Measurements from ENCODE around the gene AP2A2. TPM values are rescaled to one million over a fixed set of nuclear protein-coding genes. Genes with fewer than 3 reads are reported as not detected.

The AP2A2 gene
- total and polyA plus RNA-seq, 11 donors: 20.4 to 71.4 (median 36.5) TPM

DNA sequence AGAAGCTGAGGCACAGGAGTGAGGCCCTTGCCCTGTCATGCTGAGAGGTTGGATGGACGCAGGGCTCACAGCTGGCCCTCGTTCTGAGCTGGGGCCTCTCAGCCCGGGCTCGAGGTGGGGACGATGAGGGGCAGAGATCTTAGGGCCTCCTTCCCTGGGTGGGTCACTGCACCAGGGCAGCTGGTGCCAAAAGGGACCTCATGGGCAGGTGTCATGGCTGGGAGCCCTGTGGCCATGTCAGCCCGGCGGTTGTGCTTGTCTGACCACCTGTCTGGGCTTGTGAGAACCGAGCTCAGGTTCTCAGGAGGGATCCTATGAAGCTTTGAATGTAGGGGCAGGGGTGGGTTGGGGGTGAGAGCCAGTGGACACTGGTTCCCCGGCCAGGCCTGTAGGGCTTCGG lies 112.7 kb downstream of the AP2A2 start:
- Histone ChIP-seq H3K9me3 (no peaks in the 10 kb centered on the region), H3K36me3 (no peaks in the 10 kb centered on the region), H3K4me1 (peaks cover 0 to 4% (median 0%) of the 10 kb centered on the region in 12 donors), H3K27ac (no peak overlapping the region), H3K27me3 (peaks cover 3 to 47% (median 17%) of the 10 kb centered on the region in 9 donors), H3K4me3 (no peak overlapping the region)
- ATAC-seq (no peak), DNase-seq (peak in 1 of 5 donors; percentile 42)
- intact Hi-C loops (cut with DNase I): no loop called here
- no peak for TF ChIP-seq POLR2A (IDR thresholded peaks at IDR 0.05)
- TF ChIP-seq, protein P1, sequence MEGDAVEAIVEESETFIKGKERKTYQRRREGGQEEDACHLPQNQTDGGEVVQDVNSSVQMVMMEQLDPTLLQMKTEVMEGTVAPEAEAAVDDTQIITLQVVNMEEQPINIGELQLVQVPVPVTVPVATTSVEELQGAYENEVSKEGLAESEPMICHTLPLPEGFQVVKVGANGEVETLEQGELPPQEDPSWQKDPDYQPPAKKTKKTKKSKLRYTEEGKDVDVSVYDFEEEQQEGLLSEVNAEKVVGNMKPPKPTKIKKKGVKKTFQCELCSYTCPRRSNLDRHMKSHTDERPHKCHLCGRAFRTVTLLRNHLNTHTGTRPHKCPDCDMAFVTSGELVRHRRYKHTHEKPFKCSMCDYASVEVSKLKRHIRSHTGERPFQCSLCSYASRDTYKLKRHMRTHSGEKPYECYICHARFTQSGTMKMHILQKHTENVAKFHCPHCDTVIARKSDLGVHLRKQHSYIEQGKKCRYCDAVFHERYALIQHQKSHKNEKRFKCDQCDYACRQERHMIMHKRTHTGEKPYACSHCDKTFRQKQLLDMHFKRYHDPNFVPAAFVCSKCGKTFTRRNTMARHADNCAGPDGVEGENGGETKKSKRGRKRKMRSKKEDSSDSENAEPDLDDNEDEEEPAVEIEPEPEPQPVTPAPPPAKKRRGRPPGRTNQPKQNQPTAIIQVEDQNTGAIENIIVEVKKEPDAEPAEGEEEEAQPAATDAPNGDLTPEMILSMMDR (IDR thresholded peaks at IDR 0.05): no peak
- 76 to 79% (median 77%) methylated on average over 7 to 10 of the region's 10 CpGs for WGBS, 4 donors

DNA sequence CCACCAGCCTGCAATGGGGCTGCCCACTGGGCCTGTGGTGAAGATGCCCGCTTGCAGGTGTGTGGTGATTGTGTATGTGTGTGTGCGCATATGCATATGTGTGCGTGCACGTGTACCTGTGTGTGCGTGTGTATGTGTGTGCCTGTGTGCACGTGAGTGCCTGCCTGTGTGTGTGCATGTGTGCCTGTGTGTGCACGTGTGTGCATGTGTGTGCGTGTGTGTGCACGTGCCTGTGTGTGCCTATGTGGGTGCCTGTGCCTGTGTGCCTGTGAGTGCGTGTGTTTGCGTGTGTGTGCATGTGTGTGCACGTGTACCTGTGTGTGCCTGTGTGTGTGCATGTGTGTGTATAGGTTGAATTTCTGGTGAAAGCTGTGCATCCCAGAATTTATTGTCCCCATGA lies 113.3 kb downstream of the AP2A2 start:
- H3K36me3 ChIP-seq: no peaks in the 10 kb centered on the region
- H3K27ac ChIP-seq: no peak overlapping the region
- TF ChIP-seq, protein P1 (IDR thresholded peaks at IDR 0.05): no peak
- H3K9me3 ChIP-seq: no peaks in the 10 kb centered on the region
- 91 to 95% (median 93%) methylated on average over 12 of the region's 12 CpGs for WGBS, 4 donors
- H3K4me3 ChIP-seq: no peak overlapping the region
- intact Hi-C loops (cut with DNase I): no loop called here
- H3K4me1 ChIP-seq: peaks cover 0 to 4% (median 0%) of the 10 kb centered on the region in 12 donors
- peak in 1 of 5 donors; percentile 55 for DNase-seq
- no peak for ATAC-seq
- H3K27me3 ChIP-seq: peaks cover 3 to 47% (median 17%) of the 10 kb centered on the region in 9 donors

DNA sequence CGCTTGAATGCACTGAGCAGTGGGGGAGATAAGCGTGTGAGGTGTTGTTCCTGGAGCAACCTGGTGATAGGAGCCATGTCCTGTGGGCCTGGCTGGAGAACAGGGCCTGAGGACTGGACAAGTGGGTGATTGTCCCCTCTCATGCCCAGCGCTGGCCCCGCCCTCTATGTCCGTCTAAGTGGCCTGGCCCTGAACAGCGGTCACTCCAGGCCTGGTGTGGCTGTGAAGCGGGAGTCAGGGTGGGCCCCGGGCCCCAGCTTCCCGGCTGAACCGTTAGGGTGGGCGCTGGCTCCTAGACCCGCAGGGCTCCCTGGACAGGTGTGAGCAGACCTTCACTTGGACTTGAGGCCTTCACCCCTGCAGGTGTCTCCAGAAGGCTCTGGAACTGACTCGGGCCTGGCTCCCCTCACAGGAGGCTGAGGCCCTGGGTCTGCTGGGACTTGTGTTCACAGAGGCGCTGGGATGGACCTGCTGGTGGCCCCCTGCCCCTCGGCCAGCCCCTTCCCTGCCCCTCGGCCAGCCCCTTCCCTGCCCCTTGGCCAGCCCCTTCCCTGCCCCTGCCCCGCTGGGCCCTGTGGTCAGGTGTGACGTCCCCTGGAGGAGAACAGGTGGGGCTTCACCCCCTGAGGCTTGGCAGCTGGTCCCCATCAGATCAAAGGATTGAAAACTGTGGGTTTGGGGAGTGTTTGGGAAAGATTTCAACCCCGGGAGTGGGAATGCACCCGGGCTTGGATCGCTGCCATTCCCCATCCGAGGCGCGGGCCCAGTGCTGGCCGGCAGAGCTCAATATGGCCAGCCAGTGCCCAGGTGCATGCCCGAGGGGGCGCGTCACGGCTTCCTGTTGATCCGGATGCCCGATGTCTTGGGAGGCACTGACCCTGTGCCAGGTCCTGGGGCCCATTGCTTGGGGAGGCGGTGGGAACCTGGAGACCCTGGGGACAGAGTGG lies 114.1 kb downstream of the AP2A2 start:
- peaks cover 0 to 4% (median 0%) of the 10 kb centered on the region in 12 donors for H3K4me1 ChIP-seq
- no peak overlapping the region for H3K4me3 ChIP-seq
- H3K9me3 ChIP-seq: peaks cover 0 to under 1% (median 0%) of the 10 kb centered on the region in 12 donors
- intact Hi-C loops (cut with DNase I): no loop called here
- peaks cover 3 to 47% (median 17%) of the 10 kb centered on the region in 9 donors for H3K27me3 ChIP-seq
- ATAC-seq: no peak
- 78 to 85% (median 81%) methylated on average over 5 to 32 of the region's 32 CpGs for WGBS, 4 donors
- no peak overlapping the region for H3K27ac ChIP-seq
- no peaks in the 10 kb centered on the region for H3K36me3 ChIP-seq
- TF ChIP-seq, protein P1 (IDR thresholded peaks at IDR 0.05): no peak
- no peak for TF ChIP-seq POLR2A (IDR thresholded peaks at IDR 0.05)
- DNase-seq: peak in 2 of 5 donors; percentile 20 to 54

DNA sequence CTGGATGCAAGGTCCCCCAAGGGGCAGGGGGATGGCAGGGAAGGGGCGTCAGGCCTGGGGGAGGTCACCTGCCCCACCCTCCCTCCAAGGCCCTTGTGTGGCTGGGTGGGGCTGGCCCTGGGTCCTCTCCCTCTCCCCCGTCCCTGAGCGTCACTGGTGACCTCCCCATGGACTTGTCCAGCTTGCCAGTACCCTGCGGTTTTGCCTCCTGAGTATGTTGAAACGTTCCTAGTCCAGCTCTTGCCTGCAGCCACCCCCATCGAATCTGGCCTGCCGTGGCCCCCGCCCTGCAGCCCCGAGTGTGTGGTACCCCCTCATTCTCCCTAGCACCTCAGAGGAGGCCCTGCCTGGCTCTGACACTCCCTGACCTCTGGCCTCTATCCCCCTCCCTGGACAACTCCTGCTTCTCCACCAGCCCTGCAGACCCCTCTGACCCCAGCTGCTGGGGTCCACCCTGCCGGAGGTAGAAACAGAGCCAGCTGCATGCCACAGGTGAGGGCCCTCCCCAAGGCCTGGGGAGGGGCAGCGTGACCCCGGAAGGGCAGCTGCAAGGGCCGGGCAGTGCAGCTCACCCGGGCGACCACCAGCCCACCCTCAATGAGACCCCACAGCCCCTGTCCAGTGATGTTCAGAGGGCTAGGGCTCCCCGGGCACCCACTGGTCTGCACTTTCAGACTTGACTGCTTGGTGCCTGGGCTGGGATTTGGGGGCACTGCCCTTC lies 114.9 kb downstream of the AP2A2 start:
- Histone ChIP-seq H3K36me3 (no peaks in the 10 kb centered on the region), H3K4me3 (no peak overlapping the region), H3K4me1 (peaks cover 0 to 4% (median 0%) of the 10 kb centered on the region in 12 donors), H3K27ac (no peak overlapping the region), H3K27me3 (peaks cover 3 to 41% (median 17%) of the 10 kb centered on the region in 9 donors), H3K9me3 (peaks cover 0 to 6% (median 0%) of the 10 kb centered on the region in 12 donors)
- ATAC-seq (no peak), DNase-seq (peak in 3 of 5 donors; percentile 10 to 57 (median 11))
- TF ChIP-seq, protein P1 (IDR thresholded peaks at IDR 0.05): no peak
- no peak for TF ChIP-seq POLR2A (IDR thresholded peaks at IDR 0.05)
- 80 to 85% (median 81%) methylated on average over 12 to 16 of the region's 16 CpGs for WGBS, 4 donors
- intact Hi-C loops (cut with DNase I): no loop called here
